ENCODE results near the gene SIDT2.
A peak's percentile ranks its signal among the peaks of the same experiment; 100 is the strongest.
"Not testable (repeated sequence)": the region's sequence is repeated elsewhere in the genome, so short reads cannot be mapped to it uniquely, and the experiment has no call there.

The SIDT2 gene

GRCh38 chr11:117178210-117179034 is at the start of gene SIDT2:
TSS of gene SIDT2 (plus strand) at chr11:117178743. CDS start at chr11:117179264, 521 bp downstream.
- DNase-seq (ENCODE audit: low spot score) = peak; percentile 94

GRCh38 chr11:117130396-117130795 is 48.1 kb upstream of the SIDT2 start:
- DNase-seq (ENCODE audit: low spot score) = not testable (repeated sequence)

- no peak for DNase-seq (ENCODE audit: low spot score)
Measured at GRCh38 chr11:117130879-117131278, 47.7 kb upstream of the SIDT2 start.

- DNase-seq (ENCODE audit: low spot score) = no peak
Measured at GRCh38 chr11:117134431-117134830, 44.1 kb upstream of the SIDT2 start.

- DNase-seq (ENCODE audit: low spot score) = not testable (repeated sequence)
Measured at GRCh38 chr11:117134979-117135378, 43.6 kb upstream of the SIDT2 start.

GRCh38 chr11:117137223-117138086 is 41.1 kb upstream of the SIDT2 start:
- not testable (repeated sequence) for DNase-seq (ENCODE audit: low spot score)

GRCh38 chr11:117143390-117143789 is 35.2 kb upstream of the SIDT2 start:
- DNase-seq (ENCODE audit: low spot score) = no peak

GRCh38 chr11:117143871-117144476 is 34.6 kb upstream of the SIDT2 start, which contains the start of gene PAFAH1B2:
TSS of gene PAFAH1B2 (plus strand) at chr11:117144287. CDS start at chr11:117152448, 8,161 bp downstream.
- peak; percentile 95 for DNase-seq (ENCODE audit: low spot score)

- peak; percentile 47 for DNase-seq (ENCODE audit: low spot score)
Measured at GRCh38 chr11:117144477-117145392, 33.8 kb upstream of the SIDT2 start.

- DNase-seq (ENCODE audit: low spot score) = no peak
Measured at GRCh38 chr11:117145393-117145761, 33.2 kb upstream of the SIDT2 start.

- DNase-seq (ENCODE audit: low spot score) = no peak
Measured at GRCh38 chr11:117146521-117146920, 32.0 kb upstream of the SIDT2 start.

- no peak for DNase-seq (ENCODE audit: low spot score)
Measured at GRCh38 chr11:117152066-117152465, 26.5 kb upstream of the SIDT2 start.

- DNase-seq (ENCODE audit: low spot score) = no peak
Measured at GRCh38 chr11:117154468-117154867, 24.1 kb upstream of the SIDT2 start.

GRCh38 chr11:117157507-117157906 is 21.0 kb upstream of the SIDT2 start:
- DNase-seq (ENCODE audit: low spot score) = no peak

GRCh38 chr11:117159892-117160291 is 18.7 kb upstream of the SIDT2 start:
- DNase-seq (ENCODE audit: low spot score) = no peak

- no peak for DNase-seq (ENCODE audit: low spot score)
Measured at GRCh38 chr11:117160826-117161225, 17.7 kb upstream of the SIDT2 start.

- no peak for DNase-seq (ENCODE audit: low spot score)
Measured at GRCh38 chr11:117166491-117166890, 12.1 kb upstream of the SIDT2 start.

GRCh38 chr11:117169736-117170135 is 8.8 kb upstream of the SIDT2 start:
- DNase-seq (ENCODE audit: low spot score) = no peak

- DNase-seq (ENCODE audit: low spot score) = no peak
Measured at GRCh38 chr11:117170210-117170609, 8.3 kb upstream of the SIDT2 start.

- no peak for DNase-seq (ENCODE audit: low spot score)
Measured at GRCh38 chr11:117171007-117171403, 7.5 kb upstream of the SIDT2 start.

- no peak for DNase-seq (ENCODE audit: low spot score)
Measured at GRCh38 chr11:117171404-117172061, 7.0 kb upstream of the SIDT2 start.

All from ecto neural progenitor cell (in vitro differentiated cells).